Stimulated activated CD8-positive, alpha-beta memory T cell treated with anti-CD3 and anti-CD28 coated beads, Interleukin-15, amount 100 ng/mL, for 1 hour (primary cell): Measurements from ENCODE around the gene TRAP1.
"Not testable (repeated sequence)": the region's sequence is repeated elsewhere in the genome, so short reads cannot be mapped to it uniquely, and the experiment has no call there.

Experiments used
- DNase-seq: peaks from one replicate; pipeline ENCODE4 v3.0.0-alpha.2; 2020; ENCODE audit warnings: low read depth

The TRAP1 gene

DNA sequence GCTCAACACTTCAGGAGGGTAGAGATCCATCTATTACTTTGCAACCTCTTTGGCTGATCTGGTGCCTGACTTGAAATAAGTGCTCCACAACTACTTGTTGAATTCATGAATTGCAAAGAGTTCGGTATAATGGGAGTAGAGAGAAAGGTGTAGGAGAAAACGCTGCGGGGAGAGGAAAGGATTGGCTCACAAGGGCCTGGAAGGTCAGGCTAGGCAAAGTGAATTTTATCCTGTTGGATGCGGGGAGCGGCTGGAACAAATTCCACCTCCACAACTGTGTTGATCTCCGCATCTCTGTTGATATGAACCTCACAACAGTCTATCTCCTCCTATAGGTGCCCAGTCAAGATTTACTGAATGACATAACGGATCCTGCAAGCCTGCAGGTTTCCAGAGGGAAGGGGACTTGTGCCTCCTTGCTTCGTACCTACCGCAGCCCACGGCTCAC, 106.6 kb downstream of the TRAP1 start:
- no peak for DNase-seq

GRCh38 chr16:3609895-3610697, 107.2 kb downstream of the TRAP1 start:
- no peak for DNase-seq

DNA sequence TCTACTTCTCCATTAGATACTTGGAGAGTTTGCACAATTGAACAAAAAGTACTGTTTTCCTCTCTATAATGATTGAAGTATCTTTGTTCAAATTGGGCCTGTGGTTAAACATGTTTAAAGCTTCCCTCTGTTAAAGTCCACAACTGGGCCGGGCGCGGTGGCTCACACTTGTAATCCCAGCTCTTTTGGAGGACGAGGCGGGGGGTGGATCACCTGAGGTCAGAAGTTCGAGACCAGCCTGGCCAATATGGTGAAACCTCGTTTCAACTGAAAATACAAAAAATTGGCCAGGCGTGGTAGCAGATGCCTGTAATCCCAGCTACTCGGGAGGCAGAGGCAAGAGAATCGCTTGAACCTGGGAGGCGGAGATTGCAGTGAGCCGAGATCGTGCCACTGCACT, 108.3 kb downstream of the TRAP1 start:
- DNase-seq: not testable (repeated sequence)

GRCh38 chr16:3608069-3608468, 109.3 kb downstream of the TRAP1 start:
- DNase-seq: no peak
